Karpas-422 (cell line): Measurements from ENCODE around the gene SLC6A9. TPM values are rescaled to one million over a fixed set of nuclear protein-coding genes. Genes with fewer than 3 reads are reported as not detected.

Experiments used
- DNase-seq: peaks from one replicate; pipeline ENCODE4 v3.0.0-alpha.2; 2015
- H2AFZ ChIP-seq: fragments of 200-600 bp; sonication (generic); 2 replicates; pipeline ENCODE4 v1.6.1; 2014; ENCODE audit warnings: antibody characterized with exemption, low read length, mixed read lengths
- H3K27ac ChIP-seq: fragments of 200-600 bp; sonication (generic); 2 replicates; pipeline ENCODE4 v1.5.1; 2014; ENCODE audit warnings: mild to moderate bottlenecking, low read length, moderate library complexity
- H3K27me3 ChIP-seq: fragments of 200-600 bp; sonication (generic); 2 replicates; pipeline ENCODE4 v1.6.1; 2014; ENCODE audit warnings: low read length, mixed read lengths
- H3K36me3 ChIP-seq: fragments of 200-600 bp; sonication (generic); 2 replicates; pipeline ENCODE4 v1.6.1; 2014; ENCODE audit warnings: low read length, mixed read lengths; ENCODE audit not compliant: insufficient read depth
- H3K4me1 ChIP-seq: fragments of 200-600 bp; sonication (generic); 2 replicates; pipeline ENCODE4 v1.6.1; 2014; ENCODE audit warnings: mild to moderate bottlenecking, low read length, mixed read lengths
- H3K4me2 ChIP-seq: fragments of 200-600 bp; sonication (generic); 2 replicates; pipeline ENCODE4 v1.6.1; 2014; ENCODE audit warnings: low read length, low read depth, mild to moderate bottlenecking; ENCODE audit not compliant: poor library complexity, severe bottlenecking
- H3K4me3 ChIP-seq: fragments of 200-600 bp; sonication (generic); 2 replicates; pipeline ENCODE4 v1.5.1; 2014; ENCODE audit warnings: mild to moderate bottlenecking, antibody characterized with exemption, low read length, mixed read lengths
- H3K79me2 ChIP-seq: fragments of 200-600 bp; sonication (generic); 2 replicates; pipeline ENCODE4 v1.6.1; 2014; ENCODE audit warnings: mild to moderate bottlenecking, low read length, mixed read lengths
- H3K9ac ChIP-seq: fragments of 200-600 bp; sonication (generic); 2 replicates; pipeline ENCODE4 v1.6.0; 2014; ENCODE audit warnings: low read length
- H3K9me2 ChIP-seq: fragments of 200-600 bp; sonication (generic), shearing (Covaris generic); replicated peaks from 2 replicates; pipeline ENCODE4 v1.6.0; 2014; ENCODE audit warnings: mild to moderate bottlenecking, low read length, moderate library complexity; ENCODE audit not compliant: insufficient read depth
- H3K9me3 ChIP-seq: fragments of 300-700, 200-600 bp; sonication (generic); 2 replicates; pipeline ENCODE4 v1.6.1; 2014; ENCODE audit warnings: low read length, mixed read lengths
- H4K20me1 ChIP-seq: fragments of 200-600 bp; sonication (generic); 2 replicates; pipeline ENCODE4 v1.6.1; 2014; ENCODE audit warnings: mild to moderate bottlenecking, antibody characterized with exemption, low read length, low read depth; ENCODE audit not compliant: insufficient read depth
- total RNA-seq: library from RNA; depleted of rRNA; stranded (reverse); fragments of >200 nt; shearing (Covaris generic); gene quantifications from 2 replicates; pipeline ENCODE4 v1.2.3, GENCODE V29; 2014; ENCODE audit warnings: low replicate concordance

Gene SLC6A9
- total RNA-seq, 1 experiment from 2014 or later, result 7.9 TPM

- Histone ChIP-seq H3K36me3 (peaks cover 15% of the 10 kb centered on the region; the same call in 1 of the 2 replicates), H3K4me1 (peaks cover 25% of the 10 kb centered on the region), H3K79me2 (peaks cover 20% of the 10 kb centered on the region), H3K27ac (no peak overlapping the region), H3K9me2 (no peaks in the 10 kb centered on the region), H3K27me3 (no peaks in the 10 kb centered on the region), H3K4me3 (peak overlapping the region; percentile 21; the same call in 1 of the 2 replicates), H3K9me3 (no peaks in the 10 kb centered on the region), H3K9ac (no peak overlapping the region), H2AFZ (no peak overlapping the region), H4K20me1 (0 out of 2 replicates have a peak, but pooled peaks cover 6% of the 10 kb centered on the region), H3K4me2 (peak overlapping the region; percentile 49)
- DNase-seq, result no peak
These were observed 61.9 kb downstream of the SLC6A9 start for GRCh38 chr1:43969416-43969745.

- no peak overlapping the region for H3K9ac ChIP-seq
- H3K27ac ChIP-seq, result no peak overlapping the region
- no peaks in the 10 kb centered on the region for H3K9me3 ChIP-seq
- no peaks in the 10 kb centered on the region for H3K9me2 ChIP-seq
- peaks cover 15% of the 10 kb centered on the region; the same call in 1 of the 2 replicates for H3K36me3 ChIP-seq
- DNase-seq, result peak; percentile 72
- H3K79me2 ChIP-seq, result peaks cover 20% of the 10 kb centered on the region
- no peak overlapping the region for H3K4me3 ChIP-seq
- peaks cover 15% of the 10 kb centered on the region for H3K4me1 ChIP-seq
- H3K4me2 ChIP-seq, result no peak overlapping the region
- no peak overlapping the region for H2AFZ ChIP-seq
- 0 out of 2 replicates have a peak, but pooled peaks cover 6% of the 10 kb centered on the region for H4K20me1 ChIP-seq
- no peaks in the 10 kb centered on the region for H3K27me3 ChIP-seq
These were observed 62.8 kb downstream of the SLC6A9 start for GRCh38 chr1:43968348-43968948.

GRCh38 chr1:43965316-43965715 lies 65.9 kb downstream of the SLC6A9 start:
- Histone ChIP-seq H3K27me3 (no peaks in the 10 kb centered on the region), H3K36me3 (no peaks in the 10 kb centered on the region), H3K9me3 (no peaks in the 10 kb centered on the region), H3K4me3 (no peak overlapping the region), H3K9me2 (no peaks in the 10 kb centered on the region), H3K4me2 (no peak overlapping the region), H3K4me1 (peaks cover 4% of the 10 kb centered on the region), H3K79me2 (peaks cover 4% of the 10 kb centered on the region), H2AFZ (no peak overlapping the region), H3K9ac (no peak overlapping the region), H4K20me1 (0 out of 2 replicates have a peak, but pooled peaks cover 2% of the 10 kb centered on the region), H3K27ac (no peak overlapping the region)
- DNase-seq, result no peak

- no peaks in the 10 kb centered on the region for H3K9me2 ChIP-seq
- no peak overlapping the region for H3K4me2 ChIP-seq
- no peaks in the 10 kb centered on the region for H3K79me2 ChIP-seq
- H3K4me1 ChIP-seq, result no peaks in the 10 kb centered on the region
- H4K20me1 ChIP-seq, result no peaks in the 10 kb centered on the region
- no peak overlapping the region for H2AFZ ChIP-seq
- H3K36me3 ChIP-seq, result no peaks in the 10 kb centered on the region
- no peaks in the 10 kb centered on the region for H3K27me3 ChIP-seq
- DNase-seq, result no peak
- H3K4me3 ChIP-seq, result no peak overlapping the region
- no peak overlapping the region for H3K27ac ChIP-seq
- H3K9ac ChIP-seq, result no peak overlapping the region
- H3K9me3 ChIP-seq, result no peaks in the 10 kb centered on the region
These were observed 67.4 kb downstream of the SLC6A9 start for GRCh38 chr1:43963890-43964289.

GRCh38 chr1:43963006-43963405 lies 68.3 kb downstream of the SLC6A9 start:
- DNase-seq, result no peak
- Histone ChIP-seq H3K79me2 (no peaks in the 10 kb centered on the region), H3K9me2 (no peaks in the 10 kb centered on the region), H3K4me2 (no peak overlapping the region), H3K9me3 (no peaks in the 10 kb centered on the region), H4K20me1 (no peaks in the 10 kb centered on the region), H3K36me3 (no peaks in the 10 kb centered on the region; the same call in 1 of the 2 replicates), H3K27me3 (no peaks in the 10 kb centered on the region), H3K4me1 (no peaks in the 10 kb centered on the region), H3K27ac (no peak overlapping the region), H3K9ac (no peak overlapping the region), H2AFZ (no peak overlapping the region), H3K4me3 (no peak overlapping the region)

GRCh38 chr1:43962324-43962723 lies 68.9 kb downstream of the SLC6A9 start:
- Histone ChIP-seq H3K9me2 (no peaks in the 10 kb centered on the region), H3K9ac (no peak overlapping the region), H3K36me3 (no peaks in the 10 kb centered on the region; the same call in 1 of the 2 replicates), H2AFZ (no peak overlapping the region), H3K27me3 (no peaks in the 10 kb centered on the region), H3K4me3 (no peak overlapping the region), H3K4me1 (no peaks in the 10 kb centered on the region), H4K20me1 (no peaks in the 10 kb centered on the region), H3K9me3 (no peaks in the 10 kb centered on the region), H3K27ac (no peak overlapping the region), H3K79me2 (no peaks in the 10 kb centered on the region), H3K4me2 (no peak overlapping the region)
- DNase-seq, result no peak

GRCh38 chr1:43961692-43962091 lies 69.6 kb downstream of the SLC6A9 start:
- Histone ChIP-seq H3K36me3 (no peaks in the 10 kb centered on the region; the same call in 1 of the 2 replicates), H3K4me3 (no peak overlapping the region), H3K27me3 (no peaks in the 10 kb centered on the region), H3K79me2 (no peaks in the 10 kb centered on the region), H3K9me3 (no peaks in the 10 kb centered on the region), H4K20me1 (no peaks in the 10 kb centered on the region), H3K4me2 (no peak overlapping the region), H3K9ac (no peak overlapping the region), H3K9me2 (no peaks in the 10 kb centered on the region), H3K27ac (no peak overlapping the region), H3K4me1 (no peaks in the 10 kb centered on the region), H2AFZ (no peak overlapping the region)
- no peak for DNase-seq

GRCh38 chr1:43960798-43961197 lies 70.5 kb downstream of the SLC6A9 start:
- H3K4me2 ChIP-seq, result no peak overlapping the region
- no peaks in the 10 kb centered on the region for H3K27me3 ChIP-seq
- H3K4me1 ChIP-seq, result no peaks in the 10 kb centered on the region
- no peaks in the 10 kb centered on the region for H3K9me3 ChIP-seq
- H3K9ac ChIP-seq, result no peak overlapping the region
- no peak for DNase-seq
- H3K27ac ChIP-seq, result no peak overlapping the region
- no peaks in the 10 kb centered on the region for H3K79me2 ChIP-seq
- no peaks in the 10 kb centered on the region for H3K9me2 ChIP-seq
- H4K20me1 ChIP-seq, result no peaks in the 10 kb centered on the region
- no peak overlapping the region for H3K4me3 ChIP-seq
- H3K36me3 ChIP-seq, result no peaks in the 10 kb centered on the region; the same call in 1 of the 2 replicates
- H2AFZ ChIP-seq, result no peak overlapping the region
